ACHN (cell line): Measurements from ENCODE around the gene SLC43A2.
"Not testable (repeated sequence)": the region's sequence is repeated elsewhere in the genome, so short reads cannot be mapped to it uniquely, and the experiment has no call there.

ENCODE experiments used
- DNase-seq: peaks from one replicate; pipeline ENCODE4 v3.0.0-alpha.2; 2015
- in situ Hi-C: cut with HindIII; loops from 2 replicates; pipeline ENCODE4 v1.10.0; 2017; ENCODE audit warnings: low sequenced_read_pairs, low pct_ligation_motif_present, low pct_unique_long_range_greater_than_20kb

Gene SLC43A2

GRCh38 chr17:1574697-1575471, 53.8 kb downstream of the SLC43A2 start:
- in situ Hi-C loops: no loop called here
- DNase-seq: no peak

- DNase-seq: peak; percentile 84
- in situ Hi-C loops: no loop called here
These were observed 54.5 kb downstream of the SLC43A2 start for GRCh38 chr17:1573932-1574696.

GRCh38 chr17:1572646-1573045, 56.0 kb downstream of the SLC43A2 start:
- in situ Hi-C loops, DNase-seq: not testable (repeated sequence)

- DNase-seq: no peak
- in situ Hi-C loops: no loop called here
These were observed 57.3 kb downstream of the SLC43A2 start for GRCh38 chr17:1571341-1571704.

GRCh38 chr17:1568950-1569810, 59.5 kb downstream of the SLC43A2 start:
- DNase-seq: no peak
- in situ Hi-C loops: no loop called here

GRCh38 chr17:1566505-1567199, 62.0 kb downstream of the SLC43A2 start:
- no peak for DNase-seq
- in situ Hi-C loops: no loop called here

GRCh38 chr17:1565877-1566276, 62.8 kb downstream of the SLC43A2 start:
- in situ Hi-C loops: no loop called here
- no peak for DNase-seq

GRCh38 chr17:1563786-1564613, 64.6 kb downstream of the SLC43A2 start:
- DNase-seq: no peak
- in situ Hi-C loops: no loop called here

- in situ Hi-C loops, DNase-seq: not testable (repeated sequence)
These were observed 65.2 kb downstream of the SLC43A2 start for GRCh38 chr17:1563471-1563785.

- in situ Hi-C loops: no loop called here
- DNase-seq: peak; percentile 53
These were observed 66.4 kb downstream of the SLC43A2 start for GRCh38 chr17:1562176-1562643.

- DNase-seq: peak; percentile 35
- in situ Hi-C loops: no loop called here
These were observed 67.0 kb downstream of the SLC43A2 start for GRCh38 chr17:1561420-1562175.

GRCh38 chr17:1560858-1561355, 67.7 kb downstream of the SLC43A2 start:
- no peak for DNase-seq
- in situ Hi-C loops: no loop called here

- DNase-seq: no peak
- in situ Hi-C loops: no loop called here
These were observed 68.4 kb downstream of the SLC43A2 start for GRCh38 chr17:1560101-1560857.

- in situ Hi-C loops: no loop called here
- no peak for DNase-seq
These were observed 69.3 kb downstream of the SLC43A2 start for GRCh38 chr17:1559047-1560043.

- DNase-seq: no peak
- in situ Hi-C loops: no loop called here
These were observed 70.2 kb downstream of the SLC43A2 start for GRCh38 chr17:1558401-1558800.
